Adrenal gland (tissue), 12 donors: ENCODE results near the gene UGGT1. TPM values are rescaled to one million over a fixed set of nuclear protein-coding genes. Genes with fewer than 3 reads are reported as not detected.

Source experiments
- DNase-seq, 7 donors: peaks; one replicate each; pipeline ENCODE4 v3.0.0-alpha.2; 2019 to 2020
- H3K27ac ChIP-seq, 5 donors: fragments of 200-600 bp; sonication (generic) in 4 of 5; 1 replicate in 3 of 5; 2 replicates in 2 of 5; pipeline versions ENCODE4 v1.5.1 to v1.8.0; 2016 to 2020; ENCODE audit warnings: mild to moderate bottlenecking in 1 of 5
- H3K27me3 ChIP-seq: fragments of 200-600 bp; 2 replicates; pipeline ENCODE4 v1.8.0; 2021
- H3K36me3 ChIP-seq, 2 donors: fragments of 200-600 bp; replicated peaks in 1 of 2; 1 replicate in 1 of 2; 2 replicates in 1 of 2; pipeline versions ENCODE4 v1.5.1 to v1.8.0; 2018 to 2022
- H3K4me1 ChIP-seq, 2 donors: fragments of 200-600 bp; replicated peaks in 1 of 2; 1 replicate in 1 of 2; 2 replicates in 1 of 2; pipeline versions ENCODE4 v1.5.1 to v1.8.0; 2018 to 2021
- H3K4me3 ChIP-seq, 4 donors: fragments of 200-600 bp; sonication (generic) in 3 of 4; one replicate each; pipeline ENCODE4 v1.5.1; 2016 to 2018
- H3K9me3 ChIP-seq, 3 donors: fragments of 200-600 bp; sonication (generic) in 1 of 3; replicated peaks in 1 of 3; 1 replicate in 2 of 3; 2 replicates in 1 of 3; pipeline versions ENCODE4 v1.5.1 to v1.8.0; 2016 to 2021
- CTCF ChIP-seq, 6 experiments: fragments of 450-650 bp in 4 of 6; fragments of 200-600 bp in 2 of 6; sonication (generic) in 1 of 6; IDR thresholded peaks; 1 replicate in 5 of 6; 2 replicates in 1 of 6; pipeline versions ENCODE4 v1.5.1 to v1.8.0; 2016 to 2021; ENCODE audit warnings: antibody characterized with exemption in 6 of 6, mild to moderate bottlenecking in 2 of 6, moderate library complexity in 1 of 6
- POLR2A ChIP-seq, 2 donors: fragments of 450-650 bp; IDR thresholded peaks; one replicate each; pipeline ENCODE4 v1.6.1; 2017; ENCODE audit warnings: antibody characterized with exemption in 2 of 2, mild to moderate bottlenecking in 2 of 2, moderate library complexity in 1 of 2
- WGBS, 4 donors: extraction: QIAGEN DNeasy Blood & Tissue Kit in 2 of 4; methylation state at CpG; one replicate each; pipeline versions ENCODE4 v1.1.5 to v1.1.7; 2013 to 2017; 5-methylcytosine and 5-hydroxymethylcytosine counted together
- intact Hi-C, 2 donors: fragments of 100-400 bp; cut with DNase I; formaldehyde crosslinking; loops; one replicate each; pipeline versions ENCODE4 v1.14.1 to v1.15.0; 2022 to 2023
- polyA plus RNA-seq, 3 donors: library from polyadenylated mRNA; stranded (reverse); fragments of 200-250 nt in 2 of 3; fragments of 350-450 nt in 1 of 3; fragmentation: Illumina TruSeq in 1 of 3; extraction: RNeasy Lipid Tissue Mini Kit (QIAGEN cat#74804) in 1 of 3; gene quantifications; one replicate each; pipeline ENCODE4 v1.2.3, GENCODE V29; 2013 to 2014
- total RNA-seq, 9 donors: library from RNA; depleted of rRNA in 4 of 9; stranded (reverse); fragments of >200 nt in 4 of 9; fragments of 120-200 nt in 1 of 9; fragmentation: NEBNext Ultra II Directional in 1 of 9; extraction: Animal tissue kit (Norgen Biotek cat#: 25700) in 1 of 9; gene quantifications; one replicate each; pipeline versions ENCODE4 v1.1.0 to v1.2.4, GENCODE V29; 2013 to 2023
- donor health status: healthy with polysubstance abuse.
- donor health status: Bipolar disorder and iron deficiency.
- donor health status: DM: yes; HTN: yes; CAD: no.
- donor health status: DM: no; HTN: no; CAD: no.
- donor health status: DM: no; HTN: no; CAD: no.
- donor health status: DM: yes; HTN: yes; CAD: no.

The UGGT1 gene
- total and polyA plus RNA-seq, 12 donors = 6.6 to 67.5 (median 41.5) TPM

- no peak for TF ChIP-seq POLR2A (IDR thresholded peaks at IDR 0.05)
- no peak for TF ChIP-seq CTCF (IDR thresholded peaks at IDR 0.05)
- no peak for DNase-seq
- Histone ChIP-seq H3K4me1 (no peaks in the 10 kb centered on the region), H3K9me3 (no peaks in the 10 kb centered on the region), H3K27me3 (no peaks in the 10 kb centered on the region), H3K36me3 (peaks cover 0 to 54% of the 10 kb centered on the region in 2 donors), H3K27ac (no peak overlapping the region), H3K4me3 (no peak overlapping the region)
- 60 to 72% (median 66%) methylated on average over 3 of the region's 3 CpGs for WGBS, 4 donors
- intact Hi-C loops = no loop called here
Observed at GRCh38 chr2:128145651-128146050, 54.7 kb downstream of the UGGT1 start.

DNA sequence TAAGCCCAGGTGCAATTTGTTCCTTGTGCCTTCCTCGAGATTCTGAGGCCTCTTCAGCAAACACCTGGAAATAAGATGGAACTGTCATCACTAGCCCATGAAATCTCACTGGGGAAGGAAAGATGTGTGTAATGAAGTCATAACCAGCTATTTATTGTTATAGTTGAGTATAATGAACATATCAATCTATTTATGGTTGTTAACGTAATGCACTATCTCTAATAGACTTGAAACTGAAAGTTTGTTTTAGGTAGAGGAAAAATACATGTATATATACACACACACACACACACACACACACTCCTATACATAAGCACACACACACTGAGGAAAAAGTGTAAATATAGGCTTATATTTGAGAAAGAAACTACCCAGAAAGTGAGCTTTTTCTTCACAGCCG lies 62.8 kb downstream of the UGGT1 start:
- intact Hi-C loops = no loop called here
- 91 to 97% (median 94%) methylated on average over 3 of the region's 3 CpGs for WGBS, 4 donors
- Histone ChIP-seq H3K9me3 (no peaks in the 10 kb centered on the region), H3K27ac (no peak overlapping the region), H3K4me3 (no peak overlapping the region), H3K27me3 (no peaks in the 10 kb centered on the region), H3K4me1 (no peaks in the 10 kb centered on the region), H3K36me3 (peaks cover 0 to 51% of the 10 kb centered on the region in 2 donors)
- TF ChIP-seq CTCF (IDR thresholded peaks at IDR 0.05) (no peak), POLR2A (IDR thresholded peaks at IDR 0.05) (no peak)
- DNase-seq = no peak

DNA sequence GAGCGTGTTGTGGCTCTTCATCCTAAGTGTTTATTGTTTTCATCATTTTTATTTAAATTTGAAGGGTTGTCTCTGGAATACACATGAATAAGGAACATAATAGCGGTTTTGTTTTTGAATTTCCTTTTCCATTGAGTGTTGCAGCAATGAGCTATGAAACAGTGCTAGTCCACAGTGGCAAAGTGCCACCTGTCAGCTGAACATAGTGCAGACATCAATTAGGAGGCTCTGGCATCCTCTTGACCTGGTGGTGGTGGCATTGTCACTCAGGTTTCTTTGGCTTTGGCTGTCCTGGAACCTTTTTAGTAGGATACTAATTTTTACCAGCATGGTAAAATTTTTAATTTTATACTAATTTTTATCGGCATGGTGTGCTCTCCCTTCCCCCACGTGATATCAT lies 63.2 kb downstream of the UGGT1 start:
- peak in 1 of 7 donors; percentile 84 for DNase-seq
- H3K4me1 ChIP-seq = peaks cover 2 to 4% of the 10 kb centered on the region in 2 donors
- H3K27me3 ChIP-seq = no peaks in the 10 kb centered on the region
- no peak overlapping the region for H3K4me3 ChIP-seq
- no peak overlapping the region for H3K27ac ChIP-seq
- WGBS, 4 donors = 92 to 95% (median 94%) methylated on average over 4 of the region's 4 CpGs
- H3K9me3 ChIP-seq = no peaks in the 10 kb centered on the region
- H3K36me3 ChIP-seq = peaks cover 0 to 50% of the 10 kb centered on the region in 2 donors
- intact Hi-C loops = no loop called here
- TF ChIP-seq CTCF (IDR thresholded peaks at IDR 0.05) (no peak), POLR2A (IDR thresholded peaks at IDR 0.05) (no peak)

GRCh38 chr2:128155970-128156369 lies 65.0 kb downstream of the UGGT1 start:
- no peaks in the 10 kb centered on the region for H3K9me3 ChIP-seq
- TF ChIP-seq POLR2A (IDR thresholded peaks at IDR 0.05) (no peak), CTCF (IDR thresholded peaks at IDR 0.05) (no peak)
- H3K27me3 ChIP-seq = no peaks in the 10 kb centered on the region
- H3K36me3 ChIP-seq = peaks cover 0 to 55% of the 10 kb centered on the region in 2 donors
- H3K4me3 ChIP-seq = no peak overlapping the region
- no peak for DNase-seq
- no peak overlapping the region for H3K27ac ChIP-seq
- intact Hi-C loops = no loop called here
- WGBS, 4 donors = 91 to 95% (median 94%) methylated on average over 9 of the region's 9 CpGs
- H3K4me1 ChIP-seq = peaks cover 12 to 14% of the 10 kb centered on the region in 2 donors
